CD4-positive, alpha-beta T cell treated with Interleukin-1 beta for 1 hour (primary cell): ENCODE data around the gene LPP.
"Not testable (repeated sequence)": the region's sequence is repeated elsewhere in the genome, so short reads cannot be mapped to it uniquely, and the experiment has no call there.

Experiments used
- DNase-seq, 2 donors: peaks; one replicate each; pipeline ENCODE4 v3.0.0-alpha.2; 2020 to 2022

The LPP gene

GRCh38 chr3:188407158-188407880 lies 253.4 kb downstream of the LPP start:
- DNase-seq = no peak

GRCh38 chr3:188408831-188409230 lies 254.9 kb downstream of the LPP start:
- no peak for DNase-seq

GRCh38 chr3:188411750-188412149 lies 257.8 kb downstream of the LPP start:
- no peak for DNase-seq

GRCh38 chr3:188415196-188415595 lies 261.2 kb downstream of the LPP start:
- DNase-seq = no peak

- no peak for DNase-seq
Measured at GRCh38 chr3:188416041-188416440, 262.1 kb downstream of the LPP start.

GRCh38 chr3:188417271-188417696 lies 263.3 kb downstream of the LPP start:
- DNase-seq = no peak

GRCh38 chr3:188417766-188418165 lies 263.8 kb downstream of the LPP start:
- DNase-seq = no peak

- DNase-seq = no peak
Measured at GRCh38 chr3:188421151-188421821, 267.3 kb downstream of the LPP start.

GRCh38 chr3:188421836-188422540 lies 268.0 kb downstream of the LPP start:
- peak in 1 of 2 donors; percentile 71 for DNase-seq

GRCh38 chr3:188427981-188428380 lies 274.0 kb downstream of the LPP start:
- DNase-seq = not testable (repeated sequence)

- no peak for DNase-seq
Measured at GRCh38 chr3:188431040-188431439, 277.1 kb downstream of the LPP start.

GRCh38 chr3:188431553-188431952 lies 277.6 kb downstream of the LPP start:
- DNase-seq = no peak

GRCh38 chr3:188432802-188433520 lies 279.0 kb downstream of the LPP start:
- DNase-seq = peak; percentile 32 to 59

GRCh38 chr3:188433521-188434150 lies 279.7 kb downstream of the LPP start:
- no peak for DNase-seq

GRCh38 chr3:188434594-188434993 lies 280.6 kb downstream of the LPP start:
- no peak for DNase-seq

- no peak for DNase-seq
Measured at GRCh38 chr3:188435266-188435665, 281.3 kb downstream of the LPP start.

- DNase-seq = no peak
Measured at GRCh38 chr3:188437926-188438325, 284.0 kb downstream of the LPP start.

GRCh38 chr3:188439080-188439479 lies 285.1 kb downstream of the LPP start:
- peak; percentile 65 to 76 for DNase-seq

GRCh38 chr3:188440340-188440972 lies 286.5 kb downstream of the LPP start:
- no peak for DNase-seq

- DNase-seq = peak; percentile 14 to 27
Measured at GRCh38 chr3:188442430-188442829, 288.5 kb downstream of the LPP start.

GRCh38 chr3:188445175-188445574 lies 291.2 kb downstream of the LPP start:
- DNase-seq = not testable (repeated sequence)

GRCh38 chr3:188446014-188446413 lies 292.1 kb downstream of the LPP start:
- DNase-seq = no peak
